Measurements from ENCODE around the gene DOCK9. TPM values are rescaled to one million over a fixed set of nuclear protein-coding genes. Genes with fewer than 3 reads are reported as not detected.

The DOCK9 gene
- total RNA-seq, 1 experiment from 2014 or later, result 4.5 TPM

- CTCF ChIA-PET, result no interaction called here
- Histone ChIP-seq H3K4me3 (ENCODE audit: low read depth, low read length, poor library complexity, severe bottlenecking) (no peak overlapping the region), H3K36me3 (ENCODE audit: insufficient read depth, low read length, poor library complexity, severe bottlenecking) (no peaks in the 10 kb centered on the region), H3K4me1 (ENCODE audit: insufficient read depth, low read length, poor library complexity, severe bottlenecking) (peaks cover 41% of the 10 kb centered on the region), H3K27me3 (replicated peaks; ENCODE audit: insufficient read depth, low read depth, low read length, poor library complexity) (no peaks in the 10 kb centered on the region), H3K27ac (ENCODE audit: low read depth, low read length, poor library complexity, severe bottlenecking) (no peak overlapping the region), H3K9me3 (ENCODE audit: low read depth, low read length, poor library complexity, severe bottlenecking) (no peaks in the 10 kb centered on the region)
- BruUV-seq (replicated peaks), result no TSS peak
- intact Hi-C loops (cut with micrococcal nuclease; ENCODE audit: unreplicated experiment), result no loop called here
- POLR2A ChIA-PET (ENCODE audit: low non-redundant PET), result interaction anchor here (0.6 kb wide), 1 partner anchor 944 kb away, joined by 4 read pairs; no protein-coding TSS in a partner anchor
- TF ChIP-seq EZH2 (IDR thresholded peaks at IDR 0.05; ENCODE audit: borderline replicate concordance, low read depth, low read length, poor library complexity, severe bottlenecking), result no peak
- TF ChIP-seq CTCF (conservative IDR thresholded peaks at IDR 0.05; ENCODE audit: low read depth, low read length), result no peak
- no peak for DNase-seq (ENCODE audit: low spot score)
Observed at GRCh38 chr13:98888222-98888889, 89.5 kb downstream of the DOCK9 start.

GRCh38 chr13:98886587-98887230 is 91.2 kb downstream of the DOCK9 start:
- CTCF ChIA-PET, result no interaction called here
- Histone ChIP-seq H3K27ac (ENCODE audit: low read depth, low read length, poor library complexity, severe bottlenecking) (no peak overlapping the region), H3K9me3 (ENCODE audit: low read depth, low read length, poor library complexity, severe bottlenecking) (no peaks in the 10 kb centered on the region), H3K36me3 (ENCODE audit: insufficient read depth, low read length, poor library complexity, severe bottlenecking) (no peaks in the 10 kb centered on the region), H3K4me1 (ENCODE audit: insufficient read depth, low read length, poor library complexity, severe bottlenecking) (peaks cover 26% of the 10 kb centered on the region), H3K4me3 (ENCODE audit: low read depth, low read length, poor library complexity, severe bottlenecking) (no peak overlapping the region), H3K27me3 (replicated peaks; ENCODE audit: insufficient read depth, low read depth, low read length, poor library complexity) (no peaks in the 10 kb centered on the region)
- BruUV-seq (replicated peaks), result no TSS peak
- no peak for DNase-seq (ENCODE audit: low spot score)
- intact Hi-C loops (cut with micrococcal nuclease; ENCODE audit: unreplicated experiment), result no loop called here
- no peak for TF ChIP-seq CTCF (conservative IDR thresholded peaks at IDR 0.05; ENCODE audit: low read depth, low read length)
- no peak for TF ChIP-seq EZH2 (IDR thresholded peaks at IDR 0.05; ENCODE audit: borderline replicate concordance, low read depth, low read length, poor library complexity, severe bottlenecking)
- POLR2A ChIA-PET (ENCODE audit: low non-redundant PET), result no interaction called here

- no peak overlapping the region for H3K4me3 ChIP-seq (ENCODE audit: low read depth, low read length, poor library complexity, severe bottlenecking)
- intact Hi-C loops (cut with micrococcal nuclease; ENCODE audit: unreplicated experiment), result no loop called here
- H3K27me3 ChIP-seq (replicated peaks; ENCODE audit: insufficient read depth, low read depth, low read length, poor library complexity), result no peaks in the 10 kb centered on the region
- H3K36me3 ChIP-seq (ENCODE audit: insufficient read depth, low read length, poor library complexity, severe bottlenecking), result no peaks in the 10 kb centered on the region
- no peak for DNase-seq (ENCODE audit: low spot score)
- H3K4me1 ChIP-seq (ENCODE audit: insufficient read depth, low read length, poor library complexity, severe bottlenecking), result peaks cover 16% of the 10 kb centered on the region
- H3K27ac ChIP-seq (ENCODE audit: low read depth, low read length, poor library complexity, severe bottlenecking), result no peak overlapping the region
- H3K9me3 ChIP-seq (ENCODE audit: low read depth, low read length, poor library complexity, severe bottlenecking), result no peaks in the 10 kb centered on the region
- no TSS peak for BruUV-seq (replicated peaks)
- TF ChIP-seq EZH2 (IDR thresholded peaks at IDR 0.05; ENCODE audit: borderline replicate concordance, low read depth, low read length, poor library complexity, severe bottlenecking), result no peak
- no peak for TF ChIP-seq CTCF (conservative IDR thresholded peaks at IDR 0.05; ENCODE audit: low read depth, low read length)
- ChIA-PET POLR2A (ENCODE audit: low non-redundant PET) (no interaction called here), CTCF (no interaction called here)
Observed at GRCh38 chr13:98885600-98885999, 92.3 kb downstream of the DOCK9 start.

Measured in A673 (cell line).